ENCODE measurements around the gene RPS6KA6. TPM values are rescaled to one million over a fixed set of nuclear protein-coding genes. Genes with fewer than 3 reads are reported as not detected.

RPS6KA6 gene
- polyA plus RNA-seq, 1 donor (not counting 4 experiments of a cell fraction or from before 2014, with no cell fraction given), result 2.7 TPM

- Histone ChIP-seq H3K9ac (ENCODE audit: control insufficient read depth, extremely low read depth, insufficient read depth, low read length) (no peak overlapping the region), H3K4me3 (ENCODE audit: control insufficient read depth in 2 of 3, extremely low read depth in 1 of 3, insufficient read depth in 2 of 3, low read depth in 1 of 3, low read length in 3 of 3) (no peak overlapping the region), H4K20me1 (ENCODE audit: control insufficient read depth, extremely low read depth, insufficient read depth, low read length) (no peaks in the 10 kb centered on the region), H3K36me3 (ENCODE audit: control insufficient read depth in 2 of 2, extremely low read depth in 1 of 2, insufficient read depth in 2 of 2, low read length in 2 of 2) (no peaks in the 10 kb centered on the region), H3K27me3 (ENCODE audit: control insufficient read depth, extremely low read depth, insufficient read depth, low read length) (no peaks in the 10 kb centered on the region), H3K9me3 (ENCODE audit: control insufficient read depth, low read depth, low read length) (no peaks in the 10 kb centered on the region), H3K9me1 (ENCODE audit: control insufficient read depth, extremely low read depth, insufficient read depth, low read length) (no peaks in the 10 kb centered on the region), H2AFZ (ENCODE audit: control insufficient read depth, low read length) (no peak overlapping the region), H3K4me2 (ENCODE audit: control insufficient read depth, extremely low read depth, insufficient read depth, low read depth, low read length) (no peak overlapping the region), H3K4me1 (ENCODE audit: control insufficient read depth, extremely low read depth, insufficient read depth, low read length) (no peaks in the 10 kb centered on the region), H3K27ac (ENCODE audit: control insufficient read depth, insufficient read depth, low read length) (no peak overlapping the region), H3K79me2 (ENCODE audit: control insufficient read depth, insufficient read depth, low read length) (no peaks in the 10 kb centered on the region)
- DNase-seq (ENCODE audit: low read depth, low spot score) (no peak), FAIRE-seq (no peak)
- dilution Hi-C loops (cut with MboI; ENCODE audit: extremely low pct_ligation_motif_present, low sequenced_read_pairs), result no loop called here
- no peak for TF ChIP-seq EZH2 (IDR thresholded peaks at IDR 0.05; ENCODE audit: low read length)
- TF ChIP-seq, protein P1, sequence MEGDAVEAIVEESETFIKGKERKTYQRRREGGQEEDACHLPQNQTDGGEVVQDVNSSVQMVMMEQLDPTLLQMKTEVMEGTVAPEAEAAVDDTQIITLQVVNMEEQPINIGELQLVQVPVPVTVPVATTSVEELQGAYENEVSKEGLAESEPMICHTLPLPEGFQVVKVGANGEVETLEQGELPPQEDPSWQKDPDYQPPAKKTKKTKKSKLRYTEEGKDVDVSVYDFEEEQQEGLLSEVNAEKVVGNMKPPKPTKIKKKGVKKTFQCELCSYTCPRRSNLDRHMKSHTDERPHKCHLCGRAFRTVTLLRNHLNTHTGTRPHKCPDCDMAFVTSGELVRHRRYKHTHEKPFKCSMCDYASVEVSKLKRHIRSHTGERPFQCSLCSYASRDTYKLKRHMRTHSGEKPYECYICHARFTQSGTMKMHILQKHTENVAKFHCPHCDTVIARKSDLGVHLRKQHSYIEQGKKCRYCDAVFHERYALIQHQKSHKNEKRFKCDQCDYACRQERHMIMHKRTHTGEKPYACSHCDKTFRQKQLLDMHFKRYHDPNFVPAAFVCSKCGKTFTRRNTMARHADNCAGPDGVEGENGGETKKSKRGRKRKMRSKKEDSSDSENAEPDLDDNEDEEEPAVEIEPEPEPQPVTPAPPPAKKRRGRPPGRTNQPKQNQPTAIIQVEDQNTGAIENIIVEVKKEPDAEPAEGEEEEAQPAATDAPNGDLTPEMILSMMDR (optimal IDR thresholded peaks at IDR 0.05 in 1 of 3, IDR thresholded peaks at IDR 0.05 in 1 of 3, conservative IDR thresholded peaks at IDR 0.05 in 1 of 3; ENCODE audit: extremely low read depth in 1 of 3, insufficient read depth in 2 of 3, low read length in 3 of 3), result no peak
Measured at GRCh38 chrX:84174348-84174747, 13.7 kb downstream of the RPS6KA6 start.

DNA sequence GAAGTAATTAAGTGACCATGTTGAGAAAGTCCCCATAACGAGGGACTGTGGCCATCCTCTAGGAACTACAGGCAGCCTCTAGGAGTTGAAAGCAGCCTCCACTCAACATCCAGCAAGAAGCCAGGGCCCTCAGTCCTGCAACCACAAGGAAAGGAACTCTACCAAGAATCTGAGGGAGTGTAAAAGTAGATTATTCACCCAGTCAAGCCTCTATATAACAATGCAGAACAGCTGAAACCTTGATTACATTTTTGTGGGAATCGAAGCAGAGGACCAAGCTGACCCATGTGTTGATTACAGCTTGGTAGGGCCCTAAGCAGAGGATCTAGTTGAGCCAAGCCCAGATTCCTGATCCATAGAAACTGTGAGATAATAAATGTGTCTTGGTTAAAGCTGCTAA is 17.1 kb downstream of the RPS6KA6 start:
- Histone ChIP-seq H3K27ac (ENCODE audit: control insufficient read depth, insufficient read depth, low read length) (no peak overlapping the region), H3K4me3 (ENCODE audit: control insufficient read depth in 2 of 3, extremely low read depth in 1 of 3, insufficient read depth in 2 of 3, low read depth in 1 of 3, low read length in 3 of 3) (no peak overlapping the region), H3K4me2 (ENCODE audit: control insufficient read depth, extremely low read depth, insufficient read depth, low read depth, low read length) (no peak overlapping the region), H3K79me2 (ENCODE audit: control insufficient read depth, insufficient read depth, low read length) (no peaks in the 10 kb centered on the region), H3K9ac (ENCODE audit: control insufficient read depth, extremely low read depth, insufficient read depth, low read length) (no peak overlapping the region), H3K27me3 (ENCODE audit: control insufficient read depth, extremely low read depth, insufficient read depth, low read length) (no peaks in the 10 kb centered on the region), H3K9me1 (ENCODE audit: control insufficient read depth, extremely low read depth, insufficient read depth, low read length) (no peaks in the 10 kb centered on the region), H3K4me1 (ENCODE audit: control insufficient read depth, extremely low read depth, insufficient read depth, low read length) (no peaks in the 10 kb centered on the region), H3K9me3 (ENCODE audit: control insufficient read depth, low read depth, low read length) (no peaks in the 10 kb centered on the region), H3K36me3 (ENCODE audit: control insufficient read depth in 2 of 2, extremely low read depth in 1 of 2, insufficient read depth in 2 of 2, low read length in 2 of 2) (no peaks in the 10 kb centered on the region), H4K20me1 (ENCODE audit: control insufficient read depth, extremely low read depth, insufficient read depth, low read length) (no peaks in the 10 kb centered on the region), H2AFZ (ENCODE audit: control insufficient read depth, low read length) (no peak overlapping the region)
- dilution Hi-C loops (cut with MboI; ENCODE audit: extremely low pct_ligation_motif_present, low sequenced_read_pairs), result no loop called here
- FAIRE-seq, result no peak
- DNase-seq (ENCODE audit: low read depth, low spot score), result no peak
- TF ChIP-seq EZH2 (IDR thresholded peaks at IDR 0.05; ENCODE audit: low read length), result no peak
- TF ChIP-seq, protein P1 (optimal IDR thresholded peaks at IDR 0.05 in 1 of 3, IDR thresholded peaks at IDR 0.05 in 1 of 3, conservative IDR thresholded peaks at IDR 0.05 in 1 of 3; ENCODE audit: extremely low read depth in 1 of 3, insufficient read depth in 2 of 3, low read length in 3 of 3), result no peak

All from keratinocyte (primary cell).